GM12874 (cell line): ENCODE measurements around the gene MVB12B.
A peak's percentile ranks its signal among the peaks of the same experiment; 100 is the strongest.

Source experiments
- CTCF ChIP-seq: IDR thresholded peaks from 2 replicates; pipeline ENCODE4 v1.5.1; 2011; ENCODE audit warnings: low read depth, mild to moderate bottlenecking, control low read depth, low read length, moderate library complexity; ENCODE audit not compliant: insufficient read depth

Gene MVB12B

DNA sequence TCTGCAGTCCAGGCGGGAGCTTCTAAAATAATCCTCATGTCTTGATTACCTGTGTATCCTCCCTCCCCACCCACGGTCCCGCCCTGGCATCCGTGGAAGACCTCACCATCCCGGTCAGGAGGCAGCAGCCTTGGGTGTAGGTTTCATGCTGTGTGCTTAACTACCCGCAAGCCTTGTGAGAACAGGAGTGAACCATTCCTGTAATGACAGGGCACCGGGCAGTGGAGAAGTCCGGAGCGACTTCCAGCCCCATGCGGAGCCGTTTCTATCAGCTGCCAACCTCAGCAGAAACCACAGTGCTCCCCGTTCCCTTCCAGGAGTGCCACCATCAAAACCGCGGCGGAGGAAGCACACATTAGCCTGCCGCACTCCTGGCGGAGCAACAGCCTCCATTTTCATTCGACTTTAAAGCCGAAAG lies 163.6 kb downstream of the MVB12B start:
- TF ChIP-seq CTCF = no peak

- peak; percentile 73 for TF ChIP-seq CTCF
Measured at GRCh38 chr9:126490871-126491567, 164.4 kb downstream of the MVB12B start.

DNA sequence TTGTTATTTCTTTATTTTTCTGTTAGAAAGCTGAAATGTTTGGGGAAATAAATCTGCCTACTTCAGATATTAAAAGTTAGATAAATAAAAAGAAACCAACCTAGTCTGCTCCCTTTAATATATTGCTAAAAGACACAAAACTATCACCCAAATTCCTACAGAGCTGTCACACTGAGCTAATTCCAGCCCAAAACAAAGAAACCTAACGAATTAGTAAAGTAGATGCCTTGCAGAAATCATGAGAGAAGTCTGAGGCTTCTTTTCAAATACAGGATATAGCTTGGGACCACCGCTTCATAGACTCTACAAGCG lies 164.9 kb downstream of the MVB12B start:
- TF ChIP-seq CTCF = no peak

DNA sequence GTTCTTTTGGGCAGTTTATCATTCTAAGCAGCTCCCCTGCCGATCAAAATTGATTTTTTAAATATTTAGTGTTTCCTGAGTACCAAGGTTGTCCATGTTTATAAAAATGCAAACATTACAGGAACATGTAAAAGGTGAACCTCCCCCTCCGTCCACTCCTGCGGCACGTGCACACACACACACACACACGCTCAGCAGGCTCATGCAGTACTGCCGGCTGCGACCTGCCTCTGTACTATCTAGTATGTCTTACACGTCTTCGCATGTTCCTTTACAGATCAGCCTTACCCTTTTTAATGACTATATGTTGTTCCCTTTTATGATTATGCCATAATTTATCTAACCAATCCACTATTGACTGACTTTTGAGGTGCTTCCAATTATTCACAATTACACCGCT lies 165.3 kb downstream of the MVB12B start:
- no peak for TF ChIP-seq CTCF

DNA sequence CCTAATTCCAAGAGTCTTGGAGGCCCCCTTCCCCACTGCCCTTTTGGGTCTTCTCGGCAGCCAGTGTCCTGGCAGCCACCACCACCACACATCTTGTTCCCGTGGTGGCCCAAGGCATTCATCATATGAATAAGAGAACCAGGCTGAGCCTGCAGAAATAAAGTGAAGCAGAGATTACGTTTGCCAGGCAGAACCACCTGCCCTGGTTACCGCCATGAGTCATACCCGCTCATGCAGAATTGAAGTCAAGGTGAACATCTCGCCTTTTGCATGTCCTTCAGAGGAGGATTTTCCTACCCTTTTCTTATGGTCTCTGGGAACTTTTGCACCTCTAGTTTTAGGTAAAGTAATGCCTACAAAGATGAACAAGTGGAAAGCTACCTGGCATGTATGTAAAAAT lies 167.6 kb downstream of the MVB12B start:
- TF ChIP-seq CTCF = no peak

DNA sequence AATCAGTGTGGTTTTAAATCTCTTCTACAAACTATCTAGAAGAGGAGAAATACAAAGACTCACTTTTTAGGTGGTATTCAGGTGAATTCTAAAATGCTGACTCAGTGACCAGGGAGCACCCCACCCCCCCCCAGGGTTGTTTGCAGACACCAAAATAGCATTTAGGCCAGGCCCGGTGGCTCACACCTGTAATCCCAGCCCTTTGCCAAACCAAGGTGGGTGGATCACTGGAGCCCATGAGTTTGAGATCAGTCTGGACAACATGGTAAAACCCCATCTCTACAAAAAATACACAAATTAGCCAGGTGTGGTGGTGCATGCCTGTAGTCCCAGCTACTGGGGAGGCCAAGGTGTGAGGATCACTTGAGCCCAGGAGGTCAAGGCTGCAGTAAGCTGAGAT lies 168.1 kb downstream of the MVB12B start:
- TF ChIP-seq CTCF = no peak

DNA sequence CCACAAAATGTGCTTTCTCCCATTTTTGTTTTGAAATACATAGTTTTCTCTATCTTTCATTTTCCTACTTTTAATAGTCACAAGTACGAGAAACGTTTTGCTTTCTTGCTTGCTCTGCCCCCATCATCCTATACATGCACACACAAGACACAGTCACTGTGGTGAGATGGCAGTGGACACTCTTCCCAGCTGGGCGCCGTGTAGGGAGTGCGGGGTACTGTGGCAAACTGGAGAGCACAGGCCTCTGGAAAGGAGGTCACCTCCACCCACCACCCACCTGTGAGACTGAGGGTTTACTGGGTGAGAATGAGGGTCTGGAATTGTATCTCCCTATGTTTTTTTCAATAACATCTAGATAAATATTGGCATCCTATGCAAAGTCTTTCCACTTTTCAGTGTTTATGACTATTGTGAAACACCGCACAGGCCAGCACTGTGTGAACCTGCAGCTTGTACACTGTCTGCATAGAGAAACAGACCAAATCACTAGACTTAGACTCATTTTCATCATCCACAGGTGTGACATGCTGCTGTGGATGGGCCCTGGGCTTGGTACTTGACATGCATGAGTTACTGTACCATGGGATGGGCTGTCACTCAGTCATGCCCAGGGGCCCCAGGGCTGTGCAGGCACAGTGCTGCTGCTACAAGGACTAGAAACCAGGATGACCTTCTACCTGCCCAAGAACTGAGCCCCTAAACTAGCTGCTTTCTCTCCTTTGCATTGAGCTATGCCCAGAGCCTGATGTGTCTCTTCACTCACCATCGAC lies 169.0 kb downstream of the MVB12B start:
- no peak for TF ChIP-seq CTCF
